Measurements from ENCODE around the gene TNPO1. TPM values are rescaled to one million over a fixed set of nuclear protein-coding genes. Genes with fewer than 3 reads are reported as not detected.

Gene TNPO1
- total and polyA plus RNA-seq, 9 of the 15 experiments (the other 6 are each of a cell fraction or from before 2014, with no cell fraction given) = 20.8 to 176 (median 97.9) TPM

DNA sequence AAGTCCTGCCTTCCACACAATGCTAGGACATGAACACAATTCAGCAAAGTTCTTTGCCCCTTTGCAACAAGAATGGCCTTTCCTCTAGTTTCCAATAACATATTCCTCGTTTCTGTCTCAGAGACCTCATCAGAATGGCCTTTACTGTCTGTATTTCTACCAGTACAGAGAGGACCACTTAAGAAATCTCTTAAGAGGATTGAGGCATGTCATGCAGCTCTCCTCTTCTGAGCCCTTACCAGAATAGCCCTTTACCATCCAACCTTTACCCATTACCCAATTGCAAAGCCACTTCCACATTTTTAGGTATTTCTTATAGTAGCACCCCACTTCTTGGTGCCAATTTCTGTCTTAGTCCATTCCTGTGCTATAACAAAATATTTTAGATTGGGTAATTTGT lies 20.3 kb downstream of the TNPO1 start:
- no peak overlapping the region for H2AFZ ChIP-seq (ENCODE audit: low read depth, low read length)
- CTCF ChIA-PET (ENCODE audit: low intra/inter-chr PET ratio) = no interaction called here
- no peaks in the 10 kb centered on the region for H3K36me3 ChIP-seq (ENCODE audit: control insufficient read depth, insufficient read depth, low read length)
- no peaks in the 10 kb centered on the region for H3K9me3 ChIP-seq (replicated peaks; ENCODE audit: control insufficient read depth, insufficient read depth, low read depth, low read length)
- POLR2A ChIA-PET = no interaction called here
- H3K4me3 ChIP-seq = no peak overlapping the region
- H3K9me1 ChIP-seq (ENCODE audit: control insufficient read depth, insufficient read depth, low read length) = no peaks in the 10 kb centered on the region
- no peak for FAIRE-seq
- H3K79me2 ChIP-seq (ENCODE audit: control insufficient read depth, insufficient read depth, low read length) = no peaks in the 10 kb centered on the region
- H3K27ac ChIP-seq (ENCODE audit: extremely low read depth, low read depth, low read length) = no peak overlapping the region
- no peak overlapping the region for H3K9ac ChIP-seq (ENCODE audit: insufficient read depth in 1 of 2, low read depth in 2 of 2, low read length in 2 of 2)
- H4K20me1 ChIP-seq (replicated peaks; ENCODE audit: control insufficient read depth, insufficient read depth, low read length) = no peaks in the 10 kb centered on the region; the same call in 1 of the 2 replicates
- no peaks in the 10 kb centered on the region for H3K27me3 ChIP-seq (ENCODE audit: control insufficient read depth in 2 of 2, insufficient read depth in 2 of 2, low read length in 2 of 2)
- no peak for ATAC-seq
- intact Hi-C loops (cut with micrococcal nuclease) = no loop called here
- H3K4me1 ChIP-seq (replicated peaks in 1 of 2; ENCODE audit: control insufficient read depth in 2 of 2, insufficient read depth in 2 of 2, low read length in 2 of 2) = peaks cover 4 to 9% of the 10 kb centered on the region in 2 experiments; a peak in 2 of 5 replicates
- BruUV-seq (replicated peaks) = no TSS peak
- no peak for DNase-seq (ENCODE audit: extremely low read depth in 1 of 4, low spot score in 3 of 4)
- H3K4me2 ChIP-seq (ENCODE audit: insufficient read depth, low read length) = no peak overlapping the region
- 6% methylated on average over 1 of the region's 1 CpG for WGBS (ENCODE audit: insufficient coverage, low coverage, missing lambda C conversion rate)
- in situ Hi-C loops (cut with MboI) = no loop called here
- no peak for TF ChIP-seq CBX5 (IDR thresholded peaks at IDR 0.05; ENCODE audit: borderline replicate concordance, low read depth)
- TF ChIP-seq CHD2 (IDR thresholded peaks at IDR 0.05; ENCODE audit: low read depth, low read length) = no peak
- TF ChIP-seq CSDE1 (IDR thresholded peaks at IDR 0.05) = no peak
- no peak for TF ChIP-seq STAT5B (CRISPR knock-in tag; IDR thresholded peaks at IDR 0.05)
- no peak for TF ChIP-seq TGIF2 (CRISPR knock-in tag; IDR thresholded peaks at IDR 0.05)
- no peak for TF ChIP-seq TBL1XR1 (IDR thresholded peaks at IDR 0.05; ENCODE audit: low read length in 2 of 2)
- TF ChIP-seq, protein P1, sequence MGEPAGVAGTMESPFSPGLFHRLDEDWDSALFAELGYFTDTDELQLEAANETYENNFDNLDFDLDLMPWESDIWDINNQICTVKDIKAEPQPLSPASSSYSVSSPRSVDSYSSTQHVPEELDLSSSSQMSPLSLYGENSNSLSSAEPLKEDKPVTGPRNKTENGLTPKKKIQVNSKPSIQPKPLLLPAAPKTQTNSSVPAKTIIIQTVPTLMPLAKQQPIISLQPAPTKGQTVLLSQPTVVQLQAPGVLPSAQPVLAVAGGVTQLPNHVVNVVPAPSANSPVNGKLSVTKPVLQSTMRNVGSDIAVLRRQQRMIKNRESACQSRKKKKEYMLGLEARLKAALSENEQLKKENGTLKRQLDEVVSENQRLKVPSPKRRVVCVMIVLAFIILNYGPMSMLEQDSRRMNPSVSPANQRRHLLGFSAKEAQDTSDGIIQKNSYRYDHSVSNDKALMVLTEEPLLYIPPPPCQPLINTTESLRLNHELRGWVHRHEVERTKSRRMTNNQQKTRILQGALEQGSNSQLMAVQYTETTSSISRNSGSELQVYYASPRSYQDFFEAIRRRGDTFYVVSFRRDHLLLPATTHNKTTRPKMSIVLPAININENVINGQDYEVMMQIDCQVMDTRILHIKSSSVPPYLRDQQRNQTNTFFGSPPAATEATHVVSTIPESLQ (CRISPR knock-in tag; IDR thresholded peaks at IDR 0.05) = no peak
- TF ChIP-seq PRMT5 (CRISPR knock-in tag; IDR thresholded peaks at IDR 0.05) = no peak
- TF ChIP-seq PTBP1 (IDR thresholded peaks at IDR 0.05; ENCODE audit: low read depth, low read length) = no peak
- TF ChIP-seq, protein P2, sequence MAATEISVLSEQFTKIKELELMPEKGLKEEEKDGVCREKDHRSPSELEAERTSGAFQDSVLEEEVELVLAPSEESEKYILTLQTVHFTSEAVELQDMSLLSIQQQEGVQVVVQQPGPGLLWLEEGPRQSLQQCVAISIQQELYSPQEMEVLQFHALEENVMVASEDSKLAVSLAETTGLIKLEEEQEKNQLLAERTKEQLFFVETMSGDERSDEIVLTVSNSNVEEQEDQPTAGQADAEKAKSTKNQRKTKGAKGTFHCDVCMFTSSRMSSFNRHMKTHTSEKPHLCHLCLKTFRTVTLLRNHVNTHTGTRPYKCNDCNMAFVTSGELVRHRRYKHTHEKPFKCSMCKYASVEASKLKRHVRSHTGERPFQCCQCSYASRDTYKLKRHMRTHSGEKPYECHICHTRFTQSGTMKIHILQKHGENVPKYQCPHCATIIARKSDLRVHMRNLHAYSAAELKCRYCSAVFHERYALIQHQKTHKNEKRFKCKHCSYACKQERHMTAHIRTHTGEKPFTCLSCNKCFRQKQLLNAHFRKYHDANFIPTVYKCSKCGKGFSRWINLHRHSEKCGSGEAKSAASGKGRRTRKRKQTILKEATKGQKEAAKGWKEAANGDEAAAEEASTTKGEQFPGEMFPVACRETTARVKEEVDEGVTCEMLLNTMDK (IDR thresholded peaks at IDR 0.05; ENCODE audit: borderline replicate concordance, insufficient read depth, low read depth, low read length, poor library complexity, severe bottlenecking) = no peak
- TF ChIP-seq PHF21A (IDR thresholded peaks at IDR 0.05; ENCODE audit: borderline replicate concordance, low read depth) = no peak
- TF ChIP-seq DDX20 (tag; IDR thresholded peaks at IDR 0.05; ENCODE audit: low read depth) = no peak
- TF ChIP-seq, protein P3, sequence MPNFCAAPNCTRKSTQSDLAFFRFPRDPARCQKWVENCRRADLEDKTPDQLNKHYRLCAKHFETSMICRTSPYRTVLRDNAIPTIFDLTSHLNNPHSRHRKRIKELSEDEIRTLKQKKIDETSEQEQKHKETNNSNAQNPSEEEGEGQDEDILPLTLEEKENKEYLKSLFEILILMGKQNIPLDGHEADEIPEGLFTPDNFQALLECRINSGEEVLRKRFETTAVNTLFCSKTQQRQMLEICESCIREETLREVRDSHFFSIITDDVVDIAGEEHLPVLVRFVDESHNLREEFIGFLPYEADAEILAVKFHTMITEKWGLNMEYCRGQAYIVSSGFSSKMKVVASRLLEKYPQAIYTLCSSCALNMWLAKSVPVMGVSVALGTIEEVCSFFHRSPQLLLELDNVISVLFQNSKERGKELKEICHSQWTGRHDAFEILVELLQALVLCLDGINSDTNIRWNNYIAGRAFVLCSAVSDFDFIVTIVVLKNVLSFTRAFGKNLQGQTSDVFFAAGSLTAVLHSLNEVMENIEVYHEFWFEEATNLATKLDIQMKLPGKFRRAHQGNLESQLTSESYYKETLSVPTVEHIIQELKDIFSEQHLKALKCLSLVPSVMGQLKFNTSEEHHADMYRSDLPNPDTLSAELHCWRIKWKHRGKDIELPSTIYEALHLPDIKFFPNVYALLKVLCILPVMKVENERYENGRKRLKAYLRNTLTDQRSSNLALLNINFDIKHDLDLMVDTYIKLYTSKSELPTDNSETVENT (CRISPR knock-in tag; IDR thresholded peaks at IDR 0.05) = no peak
- TF ChIP-seq, protein P4, sequence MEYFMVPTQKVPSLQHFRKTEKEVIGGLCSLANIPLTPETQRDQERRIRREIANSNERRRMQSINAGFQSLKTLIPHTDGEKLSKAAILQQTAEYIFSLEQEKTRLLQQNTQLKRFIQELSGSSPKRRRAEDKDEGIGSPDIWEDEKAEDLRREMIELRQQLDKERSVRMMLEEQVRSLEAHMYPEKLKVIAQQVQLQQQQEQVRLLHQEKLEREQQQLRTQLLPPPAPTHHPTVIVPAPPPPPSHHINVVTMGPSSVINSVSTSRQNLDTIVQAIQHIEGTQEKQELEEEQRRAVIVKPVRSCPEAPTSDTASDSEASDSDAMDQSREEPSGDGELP (CRISPR knock-in tag; IDR thresholded peaks at IDR 0.05; ENCODE audit: borderline replicate concordance) = no peak
- TF ChIP-seq ZNF589 (CRISPR knock-in tag; IDR thresholded peaks at IDR 0.05; ENCODE audit: low read depth) = no peak
- TF ChIP-seq SREBF1 (IDR thresholded peaks at IDR 0.05; ENCODE audit: borderline replicate concordance, low read depth, low read length) = no peak
